ENCODE results near the gene MFAP2. TPM values are rescaled to one million over a fixed set of nuclear protein-coding genes. Genes with fewer than 3 reads are reported as not detected.

MFAP2 gene
- total and polyA plus RNA-seq, 2 donors from 2014 or later = 7.2 to 8.2 TPM

- H3K27ac ChIP-seq (ENCODE audit: low read depth in 2 of 2, low read length in 2 of 2) = no peak overlapping the region
- FAIRE-seq (no peak), DNase-seq (no peak)
- no peak overlapping the region for H3K9ac ChIP-seq (ENCODE audit: low read length in 3 of 3)
- H3K4me1 ChIP-seq (ENCODE audit: control insufficient read depth in 2 of 3, insufficient read depth in 2 of 3, low read depth in 1 of 3, low read length in 3 of 3) = no peaks in the 10 kb centered on the region
- no peaks in the 10 kb centered on the region for H3K27me3 ChIP-seq (ENCODE audit: control insufficient read depth, insufficient read depth, low read length)
- no peaks in the 10 kb centered on the region for H3K9me3 ChIP-seq (ENCODE audit: control insufficient read depth in 2 of 3, insufficient read depth in 1 of 3, low read length in 3 of 3)
- H3K36me3 ChIP-seq (ENCODE audit: control insufficient read depth in 2 of 3, insufficient read depth in 3 of 3, low read length in 3 of 3) = peaks cover 0 to 25% (median 6%) of the 10 kb centered on the region in 3 donors
- H3K4me3 ChIP-seq (ENCODE audit: low read length in 3 of 3) = no peak overlapping the region
- intact Hi-C loops (cut with DNase I) = no loop called here
- TF ChIP-seq CTCF (IDR thresholded peaks at IDR 0.05; ENCODE audit: borderline replicate concordance, extremely low read depth, insufficient read depth) = no peak
Observed at GRCh38 chr1:17002524-17002902, 22.1 kb upstream of the MFAP2 start.

- TF ChIP-seq CTCF (IDR thresholded peaks at IDR 0.05; ENCODE audit: borderline replicate concordance, extremely low read depth, insufficient read depth) = no peak
- Histone ChIP-seq H3K9me3 (ENCODE audit: control insufficient read depth in 2 of 3, insufficient read depth in 1 of 3, low read length in 3 of 3) (no peaks in the 10 kb centered on the region), H3K36me3 (ENCODE audit: control insufficient read depth in 2 of 3, insufficient read depth in 3 of 3, low read length in 3 of 3) (peaks cover 0 to 25% (median 6%) of the 10 kb centered on the region in 3 donors), H3K9ac (ENCODE audit: low read length in 3 of 3) (no peak overlapping the region), H3K27me3 (ENCODE audit: control insufficient read depth, insufficient read depth, low read length) (no peaks in the 10 kb centered on the region), H3K27ac (ENCODE audit: low read depth in 2 of 2, low read length in 2 of 2) (no peak overlapping the region), H3K4me1 (ENCODE audit: control insufficient read depth in 2 of 3, insufficient read depth in 2 of 3, low read depth in 1 of 3, low read length in 3 of 3) (no peaks in the 10 kb centered on the region), H3K4me3 (ENCODE audit: low read length in 3 of 3) (no peak overlapping the region)
- DNase-seq (no peak), FAIRE-seq (no peak)
- intact Hi-C loops (cut with DNase I) = no loop called here
Observed at GRCh38 chr1:17001760-17002523, 21.5 kb upstream of the MFAP2 start.

GRCh38 chr1:16999863-17000262 is 19.4 kb upstream of the MFAP2 start:
- no peaks in the 10 kb centered on the region for H3K9me3 ChIP-seq (ENCODE audit: control insufficient read depth in 2 of 3, insufficient read depth in 1 of 3, low read length in 3 of 3)
- intact Hi-C loops (cut with DNase I) = no loop called here
- no peak overlapping the region for H3K27ac ChIP-seq (ENCODE audit: low read depth in 2 of 2, low read length in 2 of 2)
- TF ChIP-seq CTCF (IDR thresholded peaks at IDR 0.05; ENCODE audit: borderline replicate concordance, extremely low read depth, insufficient read depth) = no peak
- H3K27me3 ChIP-seq (ENCODE audit: control insufficient read depth, insufficient read depth, low read length) = no peaks in the 10 kb centered on the region
- H3K9ac ChIP-seq (ENCODE audit: low read length in 3 of 3) = no peak overlapping the region
- peak in 1 of 5 donors; percentile 61 for DNase-seq
- H3K4me1 ChIP-seq (ENCODE audit: control insufficient read depth in 2 of 3, insufficient read depth in 2 of 3, low read depth in 1 of 3, low read length in 3 of 3) = no peaks in the 10 kb centered on the region
- peaks cover 0 to 25% (median 6%) of the 10 kb centered on the region in 3 donors for H3K36me3 ChIP-seq (ENCODE audit: control insufficient read depth in 2 of 3, insufficient read depth in 3 of 3, low read length in 3 of 3)
- H3K4me3 ChIP-seq (ENCODE audit: low read length in 3 of 3) = no peak overlapping the region
- FAIRE-seq = no peak

Data from kidney (tissue), 14 donors.